Ishikawa (cell line): ENCODE measurements around the gene INSIG1.
A peak's percentile ranks its signal among the peaks of the same experiment; 100 is the strongest.

ENCODE experiments used
- CEBPB ChIP-seq: IDR thresholded peaks from 2 replicates; pipeline ENCODE4 v1.6.1; 2012
- CREB1 ChIP-seq: IDR thresholded peaks from 2 replicates; pipeline ENCODE4 v1.6.1; 2012; ENCODE audit warnings: low read depth
- EGR1 ChIP-seq: IDR thresholded peaks from 2 replicates; pipeline ENCODE4 v1.6.1; 2012
- EP300 ChIP-seq: IDR thresholded peaks from 2 replicates; pipeline ENCODE4 v1.6.1; 2012; ENCODE audit warnings: borderline replicate concordance
- FOXM1 ChIP-seq: IDR thresholded peaks from 2 replicates; pipeline ENCODE4 v1.6.1; 2012; ENCODE audit warnings: low read depth, borderline replicate concordance
- NFIC ChIP-seq: IDR thresholded peaks from 2 replicates; pipeline ENCODE4 v1.6.1; 2012
- RAD21 ChIP-seq: IDR thresholded peaks from 2 replicates; pipeline ENCODE4 v1.6.1; 2012; ENCODE audit warnings: low read depth
- TAF1 ChIP-seq: IDR thresholded peaks from 2 replicates; pipeline ENCODE4 v1.6.1; 2012; ENCODE audit warnings: low read depth, mild to moderate bottlenecking
- TCF12 ChIP-seq: IDR thresholded peaks from 2 replicates; pipeline ENCODE4 v1.6.1; 2012; ENCODE audit warnings: low read depth
- TEAD4 ChIP-seq: IDR thresholded peaks from 2 replicates; pipeline ENCODE4 v1.6.1; 2012
- YY1 ChIP-seq: IDR thresholded peaks from 2 replicates; pipeline ENCODE4 v1.6.1; 2012; ENCODE audit warnings: low read depth
- ZBTB7A ChIP-seq: IDR thresholded peaks from 2 replicates; pipeline ENCODE4 v1.6.1; 2012; ENCODE audit warnings: low read depth
- TF ChIP-seq, protein P1 (sequence below): IDR thresholded peaks from 2 replicates; pipeline ENCODE4 v1.6.1; 2012
- TF ChIP-seq, protein P2 (sequence below): IDR thresholded peaks from 2 replicates; pipeline ENCODE4 v1.6.1; 2012; ENCODE audit warnings: low read depth, mild to moderate bottlenecking
- TF ChIP-seq, protein P3 (sequence below): IDR thresholded peaks from 2 replicates; pipeline ENCODE4 v1.6.1; 2012

INSIG1 gene

DNA sequence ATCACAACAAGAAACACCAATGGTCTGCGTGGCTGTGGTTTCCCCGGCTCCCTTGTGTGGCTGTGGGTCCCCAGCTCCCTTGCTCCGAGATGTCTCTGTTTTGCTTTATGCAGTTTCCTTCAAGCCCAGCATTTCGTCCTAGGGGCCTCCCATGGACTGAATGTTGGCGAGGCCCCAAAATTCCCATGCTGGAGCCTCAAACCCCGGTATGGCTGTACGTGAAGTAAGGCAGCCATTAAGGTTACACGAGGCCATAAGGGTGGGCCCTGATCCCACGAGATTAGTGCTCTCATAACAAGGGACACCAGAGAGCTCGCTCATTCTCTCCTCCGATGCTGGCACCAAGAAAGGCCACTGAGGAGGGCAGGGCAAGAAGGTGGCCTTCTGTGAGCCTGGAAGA, 44.6 kb downstream of the INSIG1 start:
- no peak for TF ChIP-seq TAF1
- TF ChIP-seq EP300, result no peak
- TF ChIP-seq EGR1, result no peak
- TF ChIP-seq RAD21, result no peak
- TF ChIP-seq TCF12, result no peak
- TF ChIP-seq, protein P1, sequence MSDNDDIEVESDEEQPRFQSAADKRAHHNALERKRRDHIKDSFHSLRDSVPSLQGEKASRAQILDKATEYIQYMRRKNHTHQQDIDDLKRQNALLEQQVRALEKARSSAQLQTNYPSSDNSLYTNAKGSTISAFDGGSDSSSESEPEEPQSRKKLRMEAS, result no peak
- no peak for TF ChIP-seq YY1
- no peak for TF ChIP-seq CREB1
- TF ChIP-seq FOXM1, result no peak

DNA sequence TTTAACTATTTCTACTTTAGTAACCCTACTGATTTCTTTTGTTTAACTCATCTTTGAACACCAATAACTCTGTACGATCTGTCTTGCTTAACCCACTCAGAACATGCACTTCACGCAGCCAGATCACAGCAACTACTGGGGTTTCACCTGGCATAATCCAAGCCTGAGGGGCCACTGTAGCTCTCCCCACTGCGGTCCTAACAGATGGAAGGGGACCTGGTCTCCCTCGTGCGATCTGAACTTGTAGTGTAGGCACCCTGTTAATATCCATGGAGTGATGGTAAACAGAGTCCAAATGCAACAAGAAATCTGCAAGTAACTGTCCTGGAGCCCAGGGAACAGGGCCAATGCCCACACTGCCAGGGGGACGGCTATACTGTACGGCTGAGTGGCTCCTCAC, 45.5 kb downstream of the INSIG1 start:
- TF ChIP-seq EGR1 (no peak), YY1 (no peak), ZBTB7A (no peak), TAF1 (no peak), EP300 (no peak)
- TF ChIP-seq, protein P2, sequence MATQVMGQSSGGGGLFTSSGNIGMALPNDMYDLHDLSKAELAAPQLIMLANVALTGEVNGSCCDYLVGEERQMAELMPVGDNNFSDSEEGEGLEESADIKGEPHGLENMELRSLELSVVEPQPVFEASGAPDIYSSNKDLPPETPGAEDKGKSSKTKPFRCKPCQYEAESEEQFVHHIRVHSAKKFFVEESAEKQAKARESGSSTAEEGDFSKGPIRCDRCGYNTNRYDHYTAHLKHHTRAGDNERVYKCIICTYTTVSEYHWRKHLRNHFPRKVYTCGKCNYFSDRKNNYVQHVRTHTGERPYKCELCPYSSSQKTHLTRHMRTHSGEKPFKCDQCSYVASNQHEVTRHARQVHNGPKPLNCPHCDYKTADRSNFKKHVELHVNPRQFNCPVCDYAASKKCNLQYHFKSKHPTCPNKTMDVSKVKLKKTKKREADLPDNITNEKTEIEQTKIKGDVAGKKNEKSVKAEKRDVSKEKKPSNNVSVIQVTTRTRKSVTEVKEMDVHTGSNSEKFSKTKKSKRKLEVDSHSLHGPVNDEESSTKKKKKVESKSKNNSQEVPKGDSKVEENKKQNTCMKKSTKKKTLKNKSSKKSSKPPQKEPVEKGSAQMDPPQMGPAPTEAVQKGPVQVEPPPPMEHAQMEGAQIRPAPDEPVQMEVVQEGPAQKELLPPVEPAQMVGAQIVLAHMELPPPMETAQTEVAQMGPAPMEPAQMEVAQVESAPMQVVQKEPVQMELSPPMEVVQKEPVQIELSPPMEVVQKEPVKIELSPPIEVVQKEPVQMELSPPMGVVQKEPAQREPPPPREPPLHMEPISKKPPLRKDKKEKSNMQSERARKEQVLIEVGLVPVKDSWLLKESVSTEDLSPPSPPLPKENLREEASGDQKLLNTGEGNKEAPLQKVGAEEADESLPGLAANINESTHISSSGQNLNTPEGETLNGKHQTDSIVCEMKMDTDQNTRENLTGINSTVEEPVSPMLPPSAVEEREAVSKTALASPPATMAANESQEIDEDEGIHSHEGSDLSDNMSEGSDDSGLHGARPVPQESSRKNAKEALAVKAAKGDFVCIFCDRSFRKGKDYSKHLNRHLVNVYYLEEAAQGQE, result no peak
- TF ChIP-seq, protein P1, result no peak

DNA sequence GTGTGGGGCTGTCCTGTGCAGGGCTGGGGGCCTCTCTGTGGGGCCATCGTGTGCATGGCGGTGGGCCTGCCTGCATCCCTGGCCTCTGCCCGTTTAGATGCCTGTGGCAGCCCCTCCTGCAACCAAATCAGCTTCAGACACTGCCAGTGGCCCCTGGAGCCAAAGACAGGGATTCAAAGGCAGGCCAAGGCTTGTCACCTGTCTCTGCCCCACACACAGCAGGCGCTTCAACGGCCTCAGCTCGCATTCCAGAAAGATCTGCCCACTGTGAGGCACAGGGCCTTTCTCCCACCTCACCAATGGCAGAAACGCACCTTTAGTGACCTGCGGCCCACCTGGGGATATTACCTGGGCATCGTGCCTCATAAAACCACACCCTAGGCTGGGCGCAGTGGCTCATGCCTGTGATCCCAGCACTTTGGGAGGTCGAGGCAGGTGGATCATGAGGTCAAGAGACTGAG, 46.0 kb downstream of the INSIG1 start:
- TF ChIP-seq NFIC (no peak), TEAD4 (no peak), FOXM1 (no peak), YY1 (no peak), CEBPB (no peak), ZBTB7A (no peak)
- TF ChIP-seq, protein P1, result no peak
- TF ChIP-seq, protein P3, sequence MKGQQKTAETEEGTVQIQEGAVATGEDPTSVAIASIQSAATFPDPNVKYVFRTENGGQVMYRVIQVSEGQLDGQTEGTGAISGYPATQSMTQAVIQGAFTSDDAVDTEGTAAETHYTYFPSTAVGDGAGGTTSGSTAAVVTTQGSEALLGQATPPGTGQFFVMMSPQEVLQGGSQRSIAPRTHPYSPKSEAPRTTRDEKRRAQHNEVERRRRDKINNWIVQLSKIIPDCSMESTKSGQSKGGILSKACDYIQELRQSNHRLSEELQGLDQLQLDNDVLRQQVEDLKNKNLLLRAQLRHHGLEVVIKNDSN, result no peak

DNA sequence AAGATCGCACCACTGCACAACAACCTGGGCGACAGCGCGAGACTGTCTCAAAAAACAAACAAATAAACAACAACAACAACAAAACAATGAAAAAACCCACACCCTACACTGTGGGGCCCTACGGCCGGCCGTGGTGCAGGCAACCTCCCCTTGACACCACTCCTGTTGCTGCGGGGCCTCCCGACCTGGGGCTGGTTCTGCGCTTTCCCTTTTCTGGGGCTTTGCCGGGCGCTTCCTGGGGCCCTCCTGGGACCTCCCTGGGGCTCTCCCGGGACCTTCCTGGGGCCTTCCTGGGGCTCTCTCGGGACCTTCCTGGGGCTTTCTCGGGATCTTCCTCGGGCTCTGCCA, 46.6 kb downstream of the INSIG1 start:
- no peak for TF ChIP-seq FOXM1
- TF ChIP-seq CEBPB, result no peak
- TF ChIP-seq RAD21, result no peak
- TF ChIP-seq NFIC, result no peak
- no peak for TF ChIP-seq TAF1
- TF ChIP-seq, protein P2, result no peak
- TF ChIP-seq TCF12, result no peak
- no peak for TF ChIP-seq YY1
- TF ChIP-seq, protein P1, result no peak
- no peak for TF ChIP-seq EGR1
- TF ChIP-seq EP300, result no peak

DNA sequence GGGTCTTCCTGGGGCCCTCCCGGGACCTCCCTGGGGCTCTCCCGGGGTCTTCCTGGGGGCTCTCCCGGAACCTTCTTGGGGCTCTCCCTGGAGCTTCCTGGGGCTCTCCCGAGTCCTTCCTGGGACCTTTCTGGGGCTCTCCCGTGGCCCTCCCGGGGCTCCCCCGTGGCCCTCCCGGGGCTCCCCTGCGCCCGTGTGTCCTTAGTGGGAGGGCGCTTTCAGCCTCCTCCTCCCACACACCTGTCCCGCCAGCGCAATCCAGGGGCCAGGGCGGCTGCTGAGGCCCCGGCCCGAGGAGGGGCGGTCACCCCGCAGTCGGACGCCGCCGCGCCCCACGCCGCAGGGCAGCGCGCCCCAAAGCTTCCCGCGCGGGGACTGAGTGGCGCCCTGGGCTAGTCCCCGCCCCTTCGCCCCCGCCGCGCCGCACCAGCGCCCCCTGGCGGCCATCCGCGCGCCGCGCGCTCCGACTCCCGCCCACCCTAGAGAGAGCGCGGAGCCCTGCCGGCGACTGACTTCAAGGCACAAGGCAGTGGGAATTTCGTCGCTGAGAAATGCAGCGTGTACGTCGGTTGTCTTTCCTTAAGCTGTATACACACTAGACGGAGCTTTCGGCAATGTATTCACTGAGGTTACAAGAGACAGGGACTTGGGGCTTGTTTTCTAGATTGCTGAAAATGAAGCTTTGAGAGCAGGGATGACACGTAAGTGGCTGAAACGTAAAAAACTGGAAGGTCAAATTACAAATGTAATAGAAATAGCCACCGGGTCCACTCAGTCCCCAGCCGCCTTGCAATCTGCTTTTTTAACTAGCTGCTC, 47.1 kb downstream of the INSIG1 start:
- TF ChIP-seq EGR1 (peak; percentile 41; the same call in 1 of the 2 replicates), EP300 (0 out of 2 replicates have a peak, but pooled peaks have one; percentile 8), ZBTB7A (no peak), RAD21 (peak; percentile 72; the same call in 1 of the 2 replicates), TEAD4 (no peak)
- TF ChIP-seq, protein P1, result peak; percentile 74

DNA sequence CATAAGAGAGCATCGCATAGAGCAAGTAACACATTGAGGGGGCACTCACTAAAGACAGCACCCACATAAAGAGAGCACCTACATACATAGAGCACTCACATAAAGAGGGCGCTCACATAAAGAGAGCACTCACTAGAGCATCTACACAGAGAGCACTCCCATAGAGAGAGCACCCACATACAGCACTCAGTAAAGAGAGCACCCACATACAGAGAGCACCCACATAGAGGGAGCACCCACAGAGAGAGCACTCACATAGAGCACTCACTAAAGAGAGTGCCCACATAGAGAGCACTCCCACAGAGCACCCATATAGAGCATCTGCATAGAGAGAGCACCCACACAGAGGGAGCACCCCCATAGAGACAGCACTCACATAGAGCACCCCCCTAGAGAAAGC, 47.8 kb downstream of the INSIG1 start:
- TF ChIP-seq TAF1 (no peak), CEBPB (no peak), EP300 (no peak), TCF12 (no peak)
- TF ChIP-seq, protein P1, result no peak
- TF ChIP-seq, protein P3, result no peak
